ENCODE measurements around the gene MEIS2.

Gene MEIS2

GRCh38 chr15:37142371-37142770 lies 42.0 kb upstream of the MEIS2 start:
- Histone ChIP-seq H3K4me1 (ENCODE audit: low read length) (no peaks in the 10 kb centered on the region), H4K20me1 (ENCODE audit: insufficient read depth, low read length) (no peaks in the 10 kb centered on the region), H3K36me3 (replicated peaks; ENCODE audit: low read depth, low read length) (no peaks in the 10 kb centered on the region), H3K27ac (ENCODE audit: low read length) (no peak overlapping the region), H3K79me2 (ENCODE audit: low read length) (no peaks in the 10 kb centered on the region), H2AFZ (ENCODE audit: low read depth, low read length) (no peak overlapping the region), H3K9me3 (ENCODE audit: insufficient read depth, low read length) (no peaks in the 10 kb centered on the region), H3K4me2 (ENCODE audit: low read length) (no peak overlapping the region), H3K9ac (ENCODE audit: low read length) (no peak overlapping the region), H3K27me3 (ENCODE audit: low read depth, low read length) (peaks cover 4% of the 10 kb centered on the region; the same call in 1 of the 2 replicates), H3K4me3 (ENCODE audit: low read length) (no peak overlapping the region)
- TF ChIP-seq EZH2phosphoT487 (IDR thresholded peaks at IDR 0.05; ENCODE audit: low read depth) = no peak
- TF ChIP-seq, protein P1, sequence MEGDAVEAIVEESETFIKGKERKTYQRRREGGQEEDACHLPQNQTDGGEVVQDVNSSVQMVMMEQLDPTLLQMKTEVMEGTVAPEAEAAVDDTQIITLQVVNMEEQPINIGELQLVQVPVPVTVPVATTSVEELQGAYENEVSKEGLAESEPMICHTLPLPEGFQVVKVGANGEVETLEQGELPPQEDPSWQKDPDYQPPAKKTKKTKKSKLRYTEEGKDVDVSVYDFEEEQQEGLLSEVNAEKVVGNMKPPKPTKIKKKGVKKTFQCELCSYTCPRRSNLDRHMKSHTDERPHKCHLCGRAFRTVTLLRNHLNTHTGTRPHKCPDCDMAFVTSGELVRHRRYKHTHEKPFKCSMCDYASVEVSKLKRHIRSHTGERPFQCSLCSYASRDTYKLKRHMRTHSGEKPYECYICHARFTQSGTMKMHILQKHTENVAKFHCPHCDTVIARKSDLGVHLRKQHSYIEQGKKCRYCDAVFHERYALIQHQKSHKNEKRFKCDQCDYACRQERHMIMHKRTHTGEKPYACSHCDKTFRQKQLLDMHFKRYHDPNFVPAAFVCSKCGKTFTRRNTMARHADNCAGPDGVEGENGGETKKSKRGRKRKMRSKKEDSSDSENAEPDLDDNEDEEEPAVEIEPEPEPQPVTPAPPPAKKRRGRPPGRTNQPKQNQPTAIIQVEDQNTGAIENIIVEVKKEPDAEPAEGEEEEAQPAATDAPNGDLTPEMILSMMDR (IDR thresholded peaks at IDR 0.05; ENCODE audit: low read depth, low read length) = no peak

- no peaks in the 10 kb centered on the region for H4K20me1 ChIP-seq (ENCODE audit: insufficient read depth, low read length)
- no peaks in the 10 kb centered on the region for H3K9me3 ChIP-seq (ENCODE audit: insufficient read depth, low read length)
- no peak overlapping the region for H3K4me3 ChIP-seq (ENCODE audit: low read length)
- H3K36me3 ChIP-seq (replicated peaks; ENCODE audit: low read depth, low read length) = no peaks in the 10 kb centered on the region
- no peak for TF ChIP-seq EZH2phosphoT487 (IDR thresholded peaks at IDR 0.05; ENCODE audit: low read depth)
- TF ChIP-seq, protein P1 (IDR thresholded peaks at IDR 0.05; ENCODE audit: low read depth, low read length) = no peak
- no peak overlapping the region for H3K9ac ChIP-seq (ENCODE audit: low read length)
- H3K27ac ChIP-seq (ENCODE audit: low read length) = no peak overlapping the region
- H3K4me1 ChIP-seq (ENCODE audit: low read length) = no peaks in the 10 kb centered on the region
- no peak overlapping the region for H3K4me2 ChIP-seq (ENCODE audit: low read length)
- H3K27me3 ChIP-seq (ENCODE audit: low read depth, low read length) = peaks cover 5% of the 10 kb centered on the region; the same call in 1 of the 2 replicates
- H2AFZ ChIP-seq (ENCODE audit: low read depth, low read length) = no peak overlapping the region
- H3K79me2 ChIP-seq (ENCODE audit: low read length) = no peaks in the 10 kb centered on the region
Observed at GRCh38 chr15:37140531-37141058, 40.2 kb upstream of the MEIS2 start.

GRCh38 chr15:37138591-37139215 lies 38.4 kb upstream of the MEIS2 start:
- TF ChIP-seq EZH2phosphoT487 (IDR thresholded peaks at IDR 0.05; ENCODE audit: low read depth) = no peak
- TF ChIP-seq, protein P1 (IDR thresholded peaks at IDR 0.05; ENCODE audit: low read depth, low read length) = no peak
- H3K4me3 ChIP-seq (ENCODE audit: low read length) = no peak overlapping the region
- no peaks in the 10 kb centered on the region for H3K79me2 ChIP-seq (ENCODE audit: low read length)
- H3K36me3 ChIP-seq (replicated peaks; ENCODE audit: low read depth, low read length) = no peaks in the 10 kb centered on the region
- H3K4me2 ChIP-seq (ENCODE audit: low read length) = no peak overlapping the region
- H3K9me3 ChIP-seq (ENCODE audit: insufficient read depth, low read length) = no peaks in the 10 kb centered on the region
- peaks cover 11% of the 10 kb centered on the region for H3K4me1 ChIP-seq (ENCODE audit: low read length)
- H4K20me1 ChIP-seq (ENCODE audit: insufficient read depth, low read length) = no peaks in the 10 kb centered on the region
- H3K9ac ChIP-seq (ENCODE audit: low read length) = no peak overlapping the region
- no peak overlapping the region for H3K27ac ChIP-seq (ENCODE audit: low read length)
- peaks cover 5% of the 10 kb centered on the region; the same call in 1 of the 2 replicates for H3K27me3 ChIP-seq (ENCODE audit: low read depth, low read length)
- H2AFZ ChIP-seq (ENCODE audit: low read depth, low read length) = no peak overlapping the region

DNA sequence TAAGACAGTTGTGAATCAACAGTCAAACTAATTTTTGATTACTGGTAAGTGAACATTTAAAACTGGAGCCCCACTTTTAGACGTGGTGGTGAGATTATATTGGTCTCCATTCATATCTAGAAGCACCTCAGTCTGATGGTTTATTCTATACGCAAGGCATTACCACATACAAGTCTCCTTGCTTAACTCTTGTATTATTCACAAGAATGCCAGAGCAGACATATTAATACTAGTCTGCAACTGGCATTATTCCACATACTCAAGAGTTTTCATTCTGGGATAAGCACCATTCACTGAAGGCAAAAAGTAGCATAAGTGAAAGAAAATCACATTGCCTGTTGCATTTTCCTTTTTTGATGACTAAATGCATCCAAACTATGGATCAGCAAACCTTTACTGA lies 36.9 kb upstream of the MEIS2 start:
- Histone ChIP-seq H3K27me3 (ENCODE audit: low read depth, low read length) (peaks cover 9% of the 10 kb centered on the region), H2AFZ (ENCODE audit: low read depth, low read length) (no peak overlapping the region), H3K4me2 (ENCODE audit: low read length) (no peak overlapping the region), H3K9ac (ENCODE audit: low read length) (no peak overlapping the region), H4K20me1 (ENCODE audit: insufficient read depth, low read length) (no peaks in the 10 kb centered on the region), H3K36me3 (replicated peaks; ENCODE audit: low read depth, low read length) (no peaks in the 10 kb centered on the region), H3K27ac (ENCODE audit: low read length) (no peak overlapping the region), H3K9me3 (ENCODE audit: insufficient read depth, low read length) (no peaks in the 10 kb centered on the region), H3K4me3 (ENCODE audit: low read length) (no peak overlapping the region), H3K79me2 (ENCODE audit: low read length) (no peaks in the 10 kb centered on the region), H3K4me1 (ENCODE audit: low read length) (peaks cover 11% of the 10 kb centered on the region)
- TF ChIP-seq, protein P1 (IDR thresholded peaks at IDR 0.05; ENCODE audit: low read depth, low read length) = no peak
- no peak for TF ChIP-seq EZH2phosphoT487 (IDR thresholded peaks at IDR 0.05; ENCODE audit: low read depth)

Measured in OCI-LY3 (cell line).